AG09309 (cell line): Measurements from ENCODE around the gene ZBTB40.

ENCODE experiments used
- DNase-seq: peaks from one replicate; pipeline ENCODE4 v3.0.0-alpha.2; 2010; ENCODE audit warnings: low read depth
- H3K4me3 ChIP-seq: 2 replicates; pipeline ENCODE4 v1.5.1; 2011; ENCODE audit warnings: mild to moderate bottlenecking, low read depth, low read length, moderate library complexity; ENCODE audit not compliant: control insufficient read depth
- CTCF ChIP-seq: IDR thresholded peaks from 2 replicates; pipeline ENCODE4 v1.5.1; 2011; ENCODE audit warnings: mild to moderate bottlenecking, low read depth, low read length, inconsistent platforms; ENCODE audit not compliant: insufficient read depth, control insufficient read depth; ENCODE audit errors: missing control alignments

Gene ZBTB40

GRCh38 chr1:22491995-22492715, 40.5 kb downstream of the ZBTB40 start:
- DNase-seq = no peak
- H3K4me3 ChIP-seq = no peak overlapping the region
- no peak for TF ChIP-seq CTCF

DNA sequence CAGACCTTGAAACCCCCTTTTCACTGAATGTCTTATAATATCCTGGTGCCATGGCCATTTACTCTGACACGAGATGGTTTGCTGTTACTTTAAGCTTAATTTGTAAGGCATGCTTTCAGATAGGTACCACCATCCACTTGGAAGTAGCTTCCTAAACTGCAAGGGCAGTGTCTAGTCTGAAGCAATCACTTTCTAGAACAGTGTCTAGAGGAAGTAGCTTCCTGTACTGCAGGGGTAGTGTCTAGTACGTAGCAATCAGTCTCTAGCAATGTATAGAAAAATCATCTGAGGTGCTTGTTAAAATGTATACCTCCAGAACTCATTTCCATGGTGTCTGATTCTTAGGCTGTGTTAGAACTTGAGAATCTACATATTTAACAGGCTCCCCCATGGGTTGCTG, 42.5 kb downstream of the ZBTB40 start:
- TF ChIP-seq CTCF = no peak
- H3K4me3 ChIP-seq = no peak overlapping the region
- no peak for DNase-seq

DNA sequence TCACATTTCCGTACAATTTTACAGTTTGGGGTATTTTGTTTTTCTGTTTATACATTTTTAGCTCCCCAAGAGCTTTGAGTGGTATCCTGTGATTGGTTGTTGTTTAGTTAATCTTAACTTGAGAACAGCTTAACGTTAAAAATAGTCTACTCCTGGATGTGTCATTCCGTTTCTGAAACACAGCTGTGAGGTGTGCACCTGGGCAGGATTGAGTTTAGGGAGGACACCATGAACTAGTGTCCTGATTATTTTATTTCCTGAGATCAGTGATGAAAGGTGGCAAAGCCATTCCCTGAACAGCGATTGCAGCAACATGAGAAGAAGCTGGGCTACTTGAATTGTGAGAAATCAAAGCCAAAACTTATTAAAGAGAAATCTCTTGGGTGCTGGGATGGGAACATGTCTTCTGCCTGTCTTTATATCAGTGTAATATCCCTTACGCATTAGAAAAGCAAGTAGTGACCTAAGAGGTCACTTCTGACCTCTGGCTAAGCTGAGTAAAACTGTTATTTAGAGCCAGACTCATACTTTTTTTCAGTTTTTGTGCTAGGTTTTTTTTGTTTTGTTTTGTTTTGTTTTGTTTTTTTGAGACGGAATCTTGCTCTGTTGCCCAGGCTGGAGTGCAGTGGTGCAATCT, 43.4 kb downstream of the ZBTB40 start:
- no peak for TF ChIP-seq CTCF
- no peak for DNase-seq
- H3K4me3 ChIP-seq = no peak overlapping the region

GRCh38 chr1:22496536-22497160, 45.0 kb downstream of the ZBTB40 start:
- H3K4me3 ChIP-seq = no peak overlapping the region
- no peak for DNase-seq
- TF ChIP-seq CTCF = no peak

GRCh38 chr1:22498463-22498862, 46.8 kb downstream of the ZBTB40 start:
- no peak for TF ChIP-seq CTCF
- no peak for DNase-seq
- no peak overlapping the region for H3K4me3 ChIP-seq

DNA sequence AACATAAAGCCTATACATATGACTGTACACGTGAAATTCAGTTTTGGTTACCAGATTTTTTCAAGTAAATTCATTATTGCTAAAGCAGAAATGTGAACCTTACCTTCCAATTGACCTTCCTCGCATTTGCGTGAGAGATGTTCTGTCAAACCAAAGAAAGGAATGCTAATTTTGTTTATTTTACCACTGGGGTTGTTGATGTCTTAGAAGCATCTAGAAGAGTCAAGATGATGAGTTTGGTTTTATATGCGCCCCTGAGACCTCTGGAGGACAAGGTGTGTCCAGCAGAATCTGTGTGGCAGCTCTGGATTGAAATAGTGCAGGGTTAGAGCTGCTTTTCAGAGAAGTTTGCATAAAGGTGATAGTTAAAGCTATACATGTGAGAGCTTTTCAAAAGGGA, 48.4 kb downstream of the ZBTB40 start:
- DNase-seq = no peak
- no peak overlapping the region for H3K4me3 ChIP-seq
- TF ChIP-seq CTCF = no peak
